Activated T-helper 2 cell treated with anti-CD3 and anti-CD28 coated beads, Interferon-gamma antibody, Interleukin-2, Interleukin-4, amounts not matched to agents 10 μg/mL and 5 μg/mL and 100 μg/mL, durations not matched to agents 14 hours and 24 hours and 36 hours (primary cell): ENCODE data around the gene PRR33. TPM values are rescaled to one million over a fixed set of nuclear protein-coding genes. Genes with fewer than 3 reads are reported as not detected.

Source experiments
- DNase-seq: peaks from one replicate; pipeline ENCODE4 v3.0.0; 2021; ENCODE audit warnings: low spot score
- H3K27ac Mint-ChIP-seq: one replicate; pipeline ENCODE4 v1.8.0; 2021; ENCODE audit warnings: mixed read lengths
- H3K27me3 Mint-ChIP-seq: one replicate; pipeline ENCODE4 v1.8.0; 2021; ENCODE audit warnings: low read depth, mixed read lengths
- H3K36me3 Mint-ChIP-seq: one replicate; pipeline ENCODE4 v1.8.0; 2021; ENCODE audit warnings: low read depth, mixed read lengths
- H3K4me1 Mint-ChIP-seq: one replicate; pipeline ENCODE4 v1.8.0; 2021; ENCODE audit warnings: low read depth, mixed read lengths
- H3K4me3 Mint-ChIP-seq: one replicate; pipeline ENCODE4 v1.8.0; 2021; ENCODE audit warnings: low read depth, mild to moderate bottlenecking, moderate library complexity, mixed read lengths
- H3K9me3 Mint-ChIP-seq: one replicate; pipeline ENCODE4 v1.8.0; 2021; ENCODE audit warnings: mixed read lengths
- intact Hi-C: fragments of 100-400 bp; cut with micrococcal nuclease; formaldehyde crosslinking; loops from one replicate; pipeline ENCODE4 v1.15.1; 2023
- total RNA-seq: library from RNA; stranded (reverse); gene quantifications from 2 replicates; pipeline ENCODE4 v1.2.3, GENCODE V29; 2022

Gene PRR33
- total RNA-seq, 1 donor from 2014 or later: 0.05 TPM

GRCh38 chr11:1896468-1896867, 4.8 kb upstream of the PRR33 start:
- no peaks in the 10 kb centered on the region for H3K9me3 Mint-ChIP-seq
- H3K36me3 Mint-ChIP-seq: peaks cover 17% of the 10 kb centered on the region
- H3K27ac Mint-ChIP-seq: no peak overlapping the region
- DNase-seq: no peak
- peaks cover 7% of the 10 kb centered on the region for H3K4me1 Mint-ChIP-seq
- intact Hi-C loops: no loop called here
- no peak overlapping the region for H3K4me3 Mint-ChIP-seq
- peaks cover 24% of the 10 kb centered on the region for H3K27me3 Mint-ChIP-seq

DNA sequence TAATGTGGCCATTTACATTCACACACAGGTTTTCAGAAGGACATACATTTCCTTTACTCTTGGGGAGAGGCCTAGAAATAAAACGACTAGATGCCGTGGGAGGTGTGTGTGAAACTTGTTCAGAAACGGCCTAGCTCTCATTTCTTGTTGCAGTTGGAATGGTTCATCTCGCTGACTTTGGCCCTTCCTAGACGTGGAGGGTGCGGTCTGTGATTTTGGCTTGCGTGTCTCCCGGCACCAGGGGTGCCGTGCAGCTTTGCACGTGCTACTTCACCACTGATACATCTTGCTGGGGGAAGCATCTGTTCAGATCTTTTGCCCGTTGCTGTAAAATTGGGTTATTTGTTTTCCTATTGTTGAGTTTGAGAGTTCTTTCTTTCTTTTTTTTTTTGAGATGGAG, 3.1 kb upstream of the PRR33 start:
- Mint-ChIP-seq H3K9me3 (no peaks in the 10 kb centered on the region), H3K27me3 (peaks cover 24% of the 10 kb centered on the region), H3K4me3 (no peak overlapping the region), H3K36me3 (peaks cover 17% of the 10 kb centered on the region), H3K27ac (no peak overlapping the region), H3K4me1 (peaks cover 7% of the 10 kb centered on the region)
- DNase-seq: no peak
- intact Hi-C loops: no loop called here

- H3K4me1 Mint-ChIP-seq: peaks cover 10% of the 10 kb centered on the region
- H3K36me3 Mint-ChIP-seq: peaks cover 25% of the 10 kb centered on the region
- no peak overlapping the region for H3K4me3 Mint-ChIP-seq
- peaks cover 20% of the 10 kb centered on the region for H3K27me3 Mint-ChIP-seq
- no peaks in the 10 kb centered on the region for H3K9me3 Mint-ChIP-seq
- no peak for DNase-seq
- peak overlapping the region; percentile 17 for H3K27ac Mint-ChIP-seq
- intact Hi-C loops: no loop called here
These were observed 2.1 kb upstream of the PRR33 start for GRCh38 chr11:1893581-1894359.

- peaks cover 35% of the 10 kb centered on the region for H3K36me3 Mint-ChIP-seq
- H3K27me3 Mint-ChIP-seq: peaks cover 16% of the 10 kb centered on the region
- H3K27ac Mint-ChIP-seq: no peak overlapping the region
- intact Hi-C loops: no loop called here
- H3K9me3 Mint-ChIP-seq: no peaks in the 10 kb centered on the region
- DNase-seq: no peak
- peaks cover 19% of the 10 kb centered on the region for H3K4me1 Mint-ChIP-seq
- no peak overlapping the region for H3K4me3 Mint-ChIP-seq
These were observed 863 bp upstream of the PRR33 start for GRCh38 chr11:1892558-1892957.

DNA sequence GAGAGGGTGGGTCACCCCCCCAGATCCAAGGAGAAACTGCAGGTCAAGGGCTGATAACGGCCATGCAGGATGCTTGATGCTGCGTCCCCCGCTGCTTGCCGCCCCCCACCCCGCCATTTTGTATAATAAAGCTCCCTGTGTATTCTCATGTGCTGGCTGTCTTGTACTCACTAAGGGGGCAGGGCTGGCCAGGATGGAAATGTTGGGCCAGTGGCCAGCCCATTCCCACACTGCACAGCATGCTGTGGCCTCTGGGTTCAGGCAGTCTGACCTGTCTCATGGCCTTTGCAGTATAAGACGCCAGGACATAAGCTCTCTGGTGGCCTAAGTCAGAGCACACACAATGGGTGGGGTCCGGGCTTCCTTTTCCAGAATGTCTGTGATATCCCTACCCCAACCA, 421 bp upstream of the PRR33 start:
- intact Hi-C loops: no loop called here
- peaks cover 19% of the 10 kb centered on the region for H3K4me1 Mint-ChIP-seq
- H3K4me3 Mint-ChIP-seq: no peak overlapping the region

DNA sequence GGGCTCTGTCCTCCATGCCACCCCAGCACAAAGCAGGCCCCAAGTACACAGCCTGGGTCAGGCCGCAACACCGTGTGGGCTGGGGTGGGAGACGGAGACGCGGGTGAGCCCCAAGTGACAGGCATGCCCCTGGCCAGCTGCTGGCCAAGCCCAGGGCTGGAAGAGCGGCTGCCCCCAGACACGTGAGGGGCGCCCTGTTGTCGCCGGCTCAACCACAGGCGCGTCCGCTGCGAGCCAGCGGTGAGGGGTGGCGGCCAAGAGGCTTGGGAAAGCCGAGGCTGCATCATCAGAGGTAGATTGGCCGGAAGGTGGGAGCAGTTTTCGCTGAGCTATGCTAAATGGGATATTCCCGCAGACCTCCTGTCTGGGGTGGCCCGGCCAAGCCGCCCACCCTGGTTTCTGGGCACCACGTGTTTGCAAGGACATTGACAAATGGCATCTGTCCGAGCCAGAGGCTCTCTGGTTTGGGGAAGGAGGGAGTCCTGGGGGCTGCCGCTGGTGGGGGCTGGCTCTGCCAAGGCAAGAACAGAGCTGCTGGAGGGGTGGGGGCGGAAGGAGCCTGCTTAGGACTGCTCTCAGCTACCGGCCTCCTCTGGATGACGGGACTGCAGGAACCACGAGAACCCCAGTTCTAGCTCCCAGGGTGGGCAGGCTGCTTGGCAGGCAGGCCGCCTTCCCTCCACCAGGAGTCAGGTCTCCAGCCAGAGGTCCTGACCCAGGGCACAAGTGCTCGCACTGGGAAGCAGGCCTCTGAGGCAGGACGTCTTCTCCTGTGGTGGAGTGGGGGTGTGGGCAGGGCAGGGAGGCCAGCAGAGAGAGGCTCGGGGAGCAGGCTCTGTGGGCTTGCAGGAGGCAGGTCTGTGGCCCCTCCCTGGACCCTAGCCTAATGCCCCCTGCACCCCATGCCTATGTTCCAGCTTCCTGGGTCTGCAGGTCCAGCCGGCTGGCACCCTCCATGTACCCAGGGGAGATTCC, 552 bp downstream of the PRR33 start:
- Mint-ChIP-seq H3K9me3 (no peaks in the 10 kb centered on the region), H3K27ac (no peak overlapping the region), H3K4me3 (no peak overlapping the region), H3K36me3 (peaks cover 37% of the 10 kb centered on the region), H3K27me3 (peaks cover 2% of the 10 kb centered on the region), H3K4me1 (peaks cover 17% of the 10 kb centered on the region)
- DNase-seq: no peak
- intact Hi-C loops: no loop called here

More for the DNA sequence above, 421 bp upstream of the PRR33 start:
- H3K9me3 Mint-ChIP-seq: no peaks in the 10 kb centered on the region
- peaks cover 37% of the 10 kb centered on the region for H3K36me3 Mint-ChIP-seq
- DNase-seq: no peak
- no peak overlapping the region for H3K27ac Mint-ChIP-seq
- H3K27me3 Mint-ChIP-seq: peaks cover 12% of the 10 kb centered on the region

DNA sequence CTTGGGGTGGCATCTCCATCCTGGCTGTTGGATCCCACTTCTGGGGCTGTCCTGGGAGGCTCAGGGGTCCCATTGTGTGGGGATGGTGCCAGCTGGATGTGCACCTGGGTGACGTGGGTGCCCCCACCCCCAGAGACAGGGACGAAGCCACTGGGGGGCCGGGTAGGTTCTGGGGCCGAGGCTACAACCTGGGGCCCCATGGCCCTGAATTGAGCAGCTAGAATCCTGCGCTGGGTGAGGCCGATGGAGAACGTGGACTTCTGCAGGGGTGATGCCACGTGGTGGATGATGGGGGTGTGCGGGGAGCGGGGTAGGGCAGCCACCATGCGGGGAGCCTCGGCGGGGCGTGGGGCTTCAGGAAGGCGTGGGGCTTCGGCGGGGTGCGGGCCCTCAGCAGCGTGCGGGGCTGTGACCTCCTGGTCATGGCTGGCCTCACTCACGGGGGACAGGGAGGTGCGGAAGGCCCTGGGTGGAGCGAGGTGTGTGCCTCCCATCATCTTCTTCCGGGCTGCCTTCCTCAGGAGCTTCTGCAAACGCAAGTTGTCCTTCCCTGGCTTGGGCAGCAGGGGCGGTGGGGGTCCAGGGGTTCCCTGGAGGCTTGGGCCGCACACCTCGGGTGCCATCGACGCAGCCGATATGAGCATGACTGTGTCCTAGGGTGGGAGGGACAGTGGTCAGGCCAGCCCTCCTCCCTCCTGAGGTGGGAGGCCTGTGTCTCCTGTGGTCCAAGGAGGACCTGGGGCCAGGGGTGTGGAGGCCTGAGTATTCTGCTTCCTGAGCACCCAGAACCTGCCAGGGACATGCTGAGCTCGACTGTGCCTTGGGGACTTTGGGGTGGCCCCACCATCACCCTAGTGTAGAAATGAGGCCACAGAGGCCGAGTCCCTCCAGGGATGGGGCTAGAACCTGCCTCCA, 1.5 kb downstream of the PRR33 start:
- intact Hi-C loops: loop anchor here (1.0 to 10.0 kb wide), 2 partner anchors 37 to 55 kb away; partner anchors contain the start of genes LSP1, SYT8 and TNNI2
- H3K36me3 Mint-ChIP-seq: peaks cover 37% of the 10 kb centered on the region
- H3K9me3 Mint-ChIP-seq: no peaks in the 10 kb centered on the region
- no peak for DNase-seq
- peak overlapping the region; percentile 60 for H3K4me3 Mint-ChIP-seq
- peak overlapping the region; percentile 35 for H3K27ac Mint-ChIP-seq
- no peaks in the 10 kb centered on the region for H3K27me3 Mint-ChIP-seq
- H3K4me1 Mint-ChIP-seq: peaks cover 17% of the 10 kb centered on the region

DNA sequence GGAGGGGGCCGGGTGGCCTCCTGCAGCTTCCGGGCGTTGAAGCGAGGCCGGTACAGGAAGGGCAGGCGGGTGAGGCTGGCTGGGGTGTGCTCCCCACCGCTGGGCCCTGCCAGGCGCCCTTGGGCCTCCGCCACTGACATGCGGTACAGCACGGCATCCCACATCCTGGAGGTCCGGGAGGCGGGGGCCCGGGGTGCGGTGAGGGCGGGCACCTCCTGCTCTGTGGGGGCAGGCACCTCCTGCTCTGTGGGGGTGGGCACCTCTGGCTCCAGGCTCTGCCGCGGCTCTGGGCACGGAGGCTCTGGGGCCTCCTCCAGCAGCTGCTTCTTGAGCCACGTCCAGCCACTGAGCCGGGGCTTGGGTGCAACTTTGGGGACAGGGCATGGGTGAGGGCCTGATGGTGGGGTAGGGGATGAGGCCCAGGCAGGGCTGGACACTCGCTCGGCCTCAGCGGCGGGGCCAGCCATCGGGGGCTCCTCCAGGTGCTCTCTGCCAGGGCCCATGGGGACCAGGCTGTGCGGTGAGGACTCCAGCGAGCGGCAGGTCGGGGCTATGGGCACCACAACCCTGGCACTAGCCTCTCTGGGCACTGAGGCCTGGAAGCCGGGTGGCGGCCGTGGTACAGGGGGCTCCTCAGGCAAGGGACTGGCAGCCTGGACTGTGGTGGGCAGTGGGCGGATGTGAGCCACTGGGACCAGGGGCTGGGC, 2.3 kb downstream of the PRR33 start:
- Mint-ChIP-seq H3K4me3 (peak overlapping the region; percentile 60), H3K27me3 (no peaks in the 10 kb centered on the region), H3K4me1 (peaks cover 17% of the 10 kb centered on the region), H3K36me3 (peaks cover 37% of the 10 kb centered on the region), H3K9me3 (no peaks in the 10 kb centered on the region), H3K27ac (peak overlapping the region; percentile 67)
- DNase-seq: peak; percentile 76
- intact Hi-C loops: loop anchor here (1.0 to 10.0 kb wide), 2 partner anchors 36 to 55 kb away; partner anchors contain the start of genes LSP1, SYT8 and TNNI2

DNA sequence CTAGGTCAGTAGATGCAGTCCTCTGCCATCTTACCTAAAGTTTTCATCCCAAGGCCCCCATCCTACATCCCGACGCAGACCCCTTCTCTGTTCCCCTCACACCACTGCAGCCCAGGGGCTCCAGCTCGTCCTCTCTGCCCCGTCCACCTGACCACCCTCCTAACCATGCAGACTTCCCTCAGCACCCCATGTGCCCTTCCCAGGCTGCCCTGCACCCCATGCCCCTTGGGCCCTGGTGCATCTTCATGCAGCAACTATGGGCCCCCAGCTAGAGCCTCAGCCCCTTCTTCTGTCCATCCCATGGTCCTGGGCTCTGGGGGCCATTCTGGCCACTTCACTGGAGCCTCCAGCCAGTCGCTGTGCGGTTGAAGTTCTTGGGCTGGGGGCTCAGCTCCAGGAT, 2.9 kb downstream of the PRR33 start:
- H3K27me3 Mint-ChIP-seq: no peaks in the 10 kb centered on the region
- intact Hi-C loops: loop anchor here (1.0 to 10.0 kb wide), 2 partner anchors 36 to 54 kb away; partner anchors contain the start of genes LSP1, SYT8 and TNNI2
- DNase-seq: no peak
- H3K4me1 Mint-ChIP-seq: peaks cover 17% of the 10 kb centered on the region
- peaks cover 37% of the 10 kb centered on the region for H3K36me3 Mint-ChIP-seq
- H3K27ac Mint-ChIP-seq: peak overlapping the region; percentile 67
- no peaks in the 10 kb centered on the region for H3K9me3 Mint-ChIP-seq
- H3K4me3 Mint-ChIP-seq: peak overlapping the region; percentile 49

DNA sequence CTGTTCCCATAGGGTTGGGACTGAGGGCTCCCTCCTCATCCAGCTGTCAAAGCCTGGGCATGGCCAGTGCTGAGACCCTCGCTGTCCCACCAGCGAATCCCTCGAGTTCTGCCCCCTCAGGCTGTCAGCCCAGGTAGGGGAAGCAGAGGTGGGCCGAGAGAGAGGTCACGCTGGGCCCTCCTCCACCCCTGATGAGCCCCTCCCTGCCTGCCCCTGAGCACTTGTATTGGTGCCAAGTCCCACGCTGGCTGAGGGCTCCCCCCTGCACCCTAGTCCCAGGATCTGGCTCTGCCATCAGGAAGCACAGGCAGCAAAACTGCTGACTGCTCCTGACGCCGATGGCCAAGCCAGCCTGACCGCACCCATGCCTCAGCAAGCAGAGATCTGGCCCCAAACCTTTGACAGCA, 3.3 kb downstream of the PRR33 start:
- Mint-ChIP-seq H3K27me3 (no peaks in the 10 kb centered on the region), H3K4me3 (peak overlapping the region; percentile 49), H3K9me3 (no peaks in the 10 kb centered on the region), H3K27ac (peak overlapping the region; percentile 67), H3K4me1 (peaks cover 15% of the 10 kb centered on the region), H3K36me3 (peaks cover 32% of the 10 kb centered on the region)
- no peak for DNase-seq
- intact Hi-C loops: loop anchor here (10.0 kb wide), 1 partner anchor 54 kb away; the partner anchor contains the start of genes SYT8 and TNNI2

DNA sequence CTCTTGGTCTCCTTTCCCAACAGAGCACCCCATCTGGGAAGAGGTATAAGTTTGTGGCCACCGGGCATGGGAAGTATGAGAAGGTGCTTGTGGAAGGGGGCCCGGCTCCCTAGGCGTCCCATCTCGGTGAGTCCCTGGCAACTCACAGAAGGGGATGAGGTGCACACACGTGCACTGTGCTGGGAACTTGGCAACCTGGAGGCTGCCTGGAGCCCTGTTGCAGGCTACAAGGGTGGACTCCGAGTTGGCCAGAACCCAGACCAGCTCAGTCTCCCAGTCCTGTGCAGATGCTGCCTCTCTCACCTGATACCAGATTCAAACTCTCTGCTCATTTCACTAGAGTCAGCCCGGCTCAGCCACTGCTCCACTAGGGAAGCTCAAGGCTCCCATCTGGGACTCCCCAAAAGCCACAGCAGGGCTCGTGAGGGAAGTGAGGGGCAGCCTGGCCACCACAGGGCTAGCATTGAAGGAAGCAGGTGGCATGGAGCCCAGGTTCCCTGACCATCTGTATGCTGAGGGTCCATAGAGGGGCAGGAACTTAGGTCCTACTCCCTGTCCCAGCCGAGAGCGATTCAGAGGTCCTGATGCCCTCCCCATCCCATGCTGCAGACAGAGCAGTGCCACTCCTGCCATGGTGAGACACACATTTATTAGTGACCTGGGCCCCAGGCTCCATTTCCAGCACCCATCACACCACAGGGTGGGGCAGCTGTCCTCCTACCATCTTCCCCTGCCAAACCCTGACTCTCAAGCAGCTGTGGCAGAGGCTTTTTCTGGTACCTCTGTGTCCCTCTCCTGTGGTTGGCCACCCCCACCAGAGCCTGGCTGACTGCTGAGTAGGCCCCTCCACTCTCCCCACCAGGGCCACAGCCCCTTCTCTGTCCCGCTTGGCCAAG, 4.0 kb downstream of the PRR33 start:
- H3K27ac Mint-ChIP-seq: peak overlapping the region; percentile 67
- no peak overlapping the region for H3K4me3 Mint-ChIP-seq
- peaks cover 28% of the 10 kb centered on the region for H3K36me3 Mint-ChIP-seq
- intact Hi-C loops: loop anchor here (10.0 kb wide), 1 partner anchor 53 kb away; the partner anchor contains the start of genes SYT8 and TNNI2
- DNase-seq: no peak
- H3K27me3 Mint-ChIP-seq: no peaks in the 10 kb centered on the region
- H3K4me1 Mint-ChIP-seq: peaks cover 14% of the 10 kb centered on the region
- H3K9me3 Mint-ChIP-seq: no peaks in the 10 kb centered on the region
